Activated CD4-positive, alpha-beta T cell treated with anti-CD3 and anti-CD28 coated beads for 48 hours (primary cell): ENCODE measurements around the gene SLC22A17.
"Not testable (repeated sequence)": the region's sequence is repeated elsewhere in the genome, so short reads cannot be mapped to it uniquely, and the experiment has no call there.

Experiments
- DNase-seq: peaks from one replicate; pipeline ENCODE4 v3.0.0-alpha.2; 2020

SLC22A17 gene

DNA sequence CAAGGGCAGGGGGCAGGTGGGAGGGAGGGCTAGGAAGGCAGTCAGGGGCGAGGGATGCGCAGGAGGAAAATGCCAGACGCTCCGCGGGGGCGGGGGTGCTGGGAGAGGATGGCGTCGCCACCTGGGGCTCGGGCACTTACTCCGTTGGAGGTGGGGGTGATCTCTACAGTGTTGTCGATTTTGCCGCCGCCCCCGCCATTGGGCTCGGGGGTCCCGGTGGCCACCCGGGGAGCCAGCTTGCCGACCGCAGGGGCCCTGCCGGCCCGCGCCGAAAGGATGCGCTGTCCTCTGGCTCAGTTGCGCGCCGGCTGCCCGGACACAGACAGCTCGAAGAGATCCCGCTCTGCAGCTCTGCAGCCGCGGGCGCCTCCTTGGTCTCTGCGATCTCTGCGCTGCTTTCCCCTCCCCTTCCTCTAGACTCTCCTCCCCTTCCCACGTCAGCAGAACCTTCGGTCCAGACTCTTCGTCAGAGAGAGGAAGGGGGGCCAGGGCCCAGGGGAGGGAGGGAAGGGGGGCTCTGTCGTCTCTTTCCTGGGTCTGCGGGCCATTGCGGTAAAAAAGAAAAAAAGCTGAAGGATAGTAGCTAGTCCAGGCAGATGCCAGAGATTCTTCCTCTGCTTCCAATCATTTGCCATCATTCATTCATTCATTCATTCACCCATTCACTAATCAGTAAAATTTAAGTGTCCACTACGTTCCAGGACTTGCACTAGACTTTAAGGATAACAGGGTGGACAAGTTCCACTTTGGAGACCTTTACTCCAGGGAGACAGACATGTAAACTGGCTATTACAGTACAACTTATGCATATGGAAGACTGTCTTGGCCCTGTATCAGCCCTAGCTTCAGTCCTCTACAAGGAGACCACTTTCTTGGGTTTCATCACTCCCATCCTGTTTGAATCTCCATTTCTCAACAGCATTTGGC lies at the start of gene SLC22A17:
TSS of gene SLC22A17 (minus strand) at position 382 of the 927 bp plus-strand sequence.
- peak; percentile 67 for DNase-seq

DNA sequence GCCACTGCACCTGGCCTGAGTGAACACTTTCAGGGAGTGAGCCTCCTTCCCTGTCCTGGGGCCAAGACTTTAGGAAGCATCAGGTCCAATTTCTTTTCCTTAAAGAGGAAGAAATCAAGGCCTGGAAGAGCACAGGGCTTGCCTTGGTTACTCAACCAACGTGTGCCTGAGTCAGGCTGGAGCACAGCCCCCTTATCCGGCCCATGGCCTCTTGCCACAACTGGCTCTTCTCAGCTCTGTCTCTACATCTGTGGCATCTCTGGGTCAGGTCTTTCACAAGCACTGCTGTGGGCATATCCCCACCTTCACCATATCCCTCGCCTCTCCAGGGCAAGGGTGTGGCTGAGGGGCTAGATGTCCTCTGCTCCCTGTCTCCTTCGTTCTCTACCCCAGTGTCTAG lies 48.6 kb upstream of the SLC22A17 start:
- DNase-seq: no peak

DNA sequence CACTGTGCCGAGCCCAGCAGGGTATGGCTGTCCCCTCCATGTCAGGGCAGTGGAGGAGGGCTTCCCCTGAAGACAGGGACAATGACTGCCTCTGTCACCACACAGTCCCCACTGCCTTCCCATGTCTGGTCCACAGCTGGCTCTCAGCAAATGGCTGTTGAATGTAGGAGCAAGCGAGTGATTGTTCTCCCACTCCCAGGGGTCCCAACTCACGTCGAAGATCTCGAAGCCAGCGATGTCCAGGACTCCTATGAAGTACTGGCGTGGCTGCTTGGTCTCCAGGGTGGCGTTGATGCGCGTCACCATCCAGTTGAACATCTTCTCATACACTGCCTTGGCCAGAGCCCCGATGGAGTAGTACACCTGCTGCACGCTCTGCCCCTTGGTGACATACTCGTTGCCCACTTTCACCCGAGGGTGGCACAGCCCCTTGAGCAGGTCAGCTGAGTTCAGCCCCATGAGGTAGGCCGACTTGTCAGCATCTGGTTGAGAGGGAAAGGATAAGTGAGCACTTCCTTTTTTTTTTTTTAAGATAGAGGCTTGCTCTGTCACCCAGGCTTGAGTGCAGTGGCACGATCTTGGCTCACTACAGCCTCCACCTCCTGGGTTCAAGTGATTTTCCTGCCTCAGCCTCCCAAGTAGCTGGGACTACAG lies 47.9 kb upstream of the SLC22A17 start:
- not testable (repeated sequence) for DNase-seq

DNA sequence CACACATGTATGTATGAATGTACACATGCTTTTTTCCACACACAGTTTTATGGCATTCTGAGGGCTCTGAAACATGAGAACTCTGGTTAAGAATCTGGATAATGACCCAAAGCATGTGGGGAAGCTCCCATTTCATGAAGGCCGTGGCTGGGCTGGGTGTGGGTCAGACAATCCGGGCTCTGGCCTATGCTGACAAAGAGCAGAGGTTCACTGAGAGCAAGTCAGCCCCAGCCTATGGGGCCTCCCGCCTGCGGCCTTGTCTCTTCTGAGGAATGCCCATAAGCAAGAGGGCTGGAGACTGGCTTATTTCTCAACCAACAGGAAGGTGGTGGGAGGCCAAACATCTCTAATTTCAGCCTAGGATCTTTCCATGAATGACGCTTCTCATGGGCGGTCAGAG lies 46.9 kb upstream of the SLC22A17 start:
- DNase-seq: no peak

DNA sequence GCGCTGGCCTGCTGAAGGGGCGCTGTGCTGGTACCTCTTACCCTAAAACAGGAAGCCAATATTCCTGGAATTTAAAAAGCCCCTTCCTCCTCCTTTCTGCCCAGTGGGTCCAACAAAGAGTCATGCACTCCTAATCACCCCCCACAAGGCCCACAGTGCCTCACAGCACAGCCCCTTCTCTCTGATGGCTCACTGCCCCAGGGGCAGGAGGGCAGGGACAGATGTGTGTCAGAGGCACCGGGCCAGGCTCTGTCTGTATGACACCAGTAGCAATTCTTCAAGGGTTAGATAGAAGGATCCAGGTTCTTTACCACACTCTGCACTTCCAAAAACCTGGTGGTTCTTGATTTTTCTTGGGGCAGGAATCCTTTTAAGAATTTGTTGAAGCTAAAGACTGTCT lies 46.4 kb upstream of the SLC22A17 start:
- DNase-seq: no peak

DNA sequence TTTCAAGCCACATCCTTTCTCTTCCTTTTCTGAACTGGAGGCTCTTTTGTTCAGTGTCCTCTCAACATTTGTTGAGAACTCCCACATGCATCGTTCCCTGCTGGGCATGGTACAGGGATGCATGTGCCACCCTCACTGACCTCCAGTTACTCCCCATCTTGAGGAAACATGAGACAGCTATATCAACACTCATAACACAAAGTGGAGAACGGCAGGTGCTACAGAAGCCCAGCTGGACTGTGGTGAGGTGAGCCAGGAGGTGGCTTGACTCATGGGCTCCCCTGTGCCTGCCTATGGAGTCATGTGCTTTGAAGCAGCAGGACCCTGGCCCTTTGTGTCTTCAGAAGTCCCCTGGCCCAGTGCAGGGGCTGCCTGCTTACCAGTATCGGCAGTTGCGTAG lies 45.7 kb upstream of the SLC22A17 start:
- no peak for DNase-seq

DNA sequence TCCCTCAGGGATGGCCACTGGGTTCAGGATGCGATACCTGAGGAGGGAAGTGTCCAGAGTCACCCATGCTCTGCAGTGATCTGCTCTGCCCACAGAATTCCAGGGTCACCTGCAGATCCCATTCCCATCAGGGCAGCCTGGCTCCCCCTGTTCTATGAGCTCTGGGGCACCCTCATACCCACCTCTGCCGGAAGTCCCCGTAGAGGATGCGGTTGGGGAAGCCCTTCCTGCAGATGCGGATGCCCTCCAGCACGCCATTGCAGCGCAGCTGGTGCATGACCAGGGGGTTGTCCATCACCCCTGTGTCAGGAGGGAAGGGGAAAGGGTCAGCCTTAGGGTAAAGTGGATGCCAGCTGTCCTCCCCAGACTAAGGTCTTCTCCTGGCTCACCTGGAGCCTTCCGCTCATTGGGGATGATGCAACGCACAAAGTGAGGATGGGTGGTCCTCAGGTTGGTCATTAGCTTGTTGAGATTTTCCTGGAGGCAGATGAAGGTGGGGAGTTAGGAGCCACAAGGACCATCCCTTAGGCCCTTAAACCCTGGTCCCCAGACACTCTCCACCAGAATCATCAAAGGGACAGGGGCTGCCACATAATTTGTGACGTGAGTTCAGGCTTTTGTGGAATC lies 44.2 kb upstream of the SLC22A17 start:
- DNase-seq: no peak

DNA sequence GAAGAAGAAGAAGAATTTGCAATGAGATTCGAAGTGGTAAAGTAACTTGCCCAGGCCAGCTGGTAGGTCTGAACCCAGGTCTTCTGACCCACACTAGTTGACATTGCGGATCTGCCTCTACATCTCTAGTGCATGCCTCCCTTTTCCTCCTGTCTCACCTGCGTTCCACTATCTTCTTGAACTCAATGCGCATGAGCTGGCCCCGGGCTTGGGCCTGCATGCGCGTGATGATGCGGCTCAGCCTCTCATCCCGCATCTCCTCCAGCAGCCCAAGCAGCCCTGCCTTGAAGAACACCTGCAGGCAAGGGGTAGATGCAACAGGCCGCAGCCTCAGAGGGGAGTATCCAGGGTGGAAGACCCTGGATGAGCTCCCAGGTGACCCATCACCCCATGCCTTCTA lies 43.4 kb upstream of the SLC22A17 start:
- no peak for DNase-seq

DNA sequence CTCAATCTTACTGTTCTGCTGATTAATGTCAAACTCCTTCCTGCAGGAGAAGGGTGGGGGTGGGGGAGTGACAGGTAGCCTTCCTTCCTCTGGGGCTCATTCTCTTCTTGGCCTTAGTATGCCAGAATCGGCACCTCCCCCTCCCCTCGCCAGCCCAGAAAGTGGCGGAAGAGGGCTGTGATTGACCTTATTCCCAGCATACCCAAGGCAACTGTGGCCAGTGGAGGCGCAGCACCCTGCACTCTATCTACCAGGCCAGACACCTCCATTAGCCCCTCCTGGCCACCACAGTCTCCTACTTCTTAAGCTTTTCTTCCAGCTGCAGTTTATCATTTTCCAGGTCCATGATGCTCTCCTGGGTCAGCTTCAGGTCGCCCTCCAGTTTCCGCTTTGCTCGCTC lies 39.9 kb upstream of the SLC22A17 start:
- no peak for DNase-seq

DNA sequence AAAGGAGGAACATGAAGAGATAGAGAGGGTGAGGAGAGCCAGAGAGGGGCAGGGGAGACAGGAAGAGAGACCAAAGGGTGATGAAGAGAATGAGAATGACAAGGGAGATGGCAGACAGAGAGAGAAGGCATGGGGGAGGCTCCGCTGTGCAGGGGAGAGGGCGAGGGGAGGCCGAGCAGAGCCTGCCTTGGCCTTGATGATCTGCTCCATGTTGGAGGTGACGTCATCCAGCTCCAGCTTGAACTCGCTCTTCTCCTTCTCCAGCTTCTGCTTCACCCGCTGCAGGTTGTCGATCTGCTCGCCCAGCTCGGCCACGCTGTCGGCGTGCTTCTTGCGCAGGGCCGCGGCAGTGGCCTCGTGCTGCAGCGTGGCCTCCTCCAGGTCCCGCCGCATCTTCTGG lies 37.2 kb upstream of the SLC22A17 start:
- not testable (repeated sequence) for DNase-seq

DNA sequence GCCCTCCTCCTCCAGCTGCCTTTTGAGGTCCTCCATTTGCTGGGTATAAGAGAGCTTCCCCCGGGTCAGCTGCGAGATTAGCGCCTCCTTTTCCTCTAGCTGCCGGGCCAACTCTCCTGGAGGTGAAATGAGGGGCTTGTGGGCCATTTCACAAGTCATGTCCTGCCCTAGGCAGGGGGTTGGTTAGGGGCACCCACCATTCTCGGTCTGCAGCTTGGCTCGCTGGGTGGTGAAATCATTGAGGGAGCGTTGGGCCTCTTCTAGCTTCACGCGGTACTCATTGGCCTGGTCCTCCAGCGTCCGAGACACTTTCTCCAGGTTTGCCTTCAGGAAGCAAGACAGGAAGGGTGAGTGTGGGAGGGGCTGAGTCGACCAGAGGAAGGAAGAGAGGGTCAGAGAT lies 36.7 kb upstream of the SLC22A17 start:
- no peak for DNase-seq

DNA sequence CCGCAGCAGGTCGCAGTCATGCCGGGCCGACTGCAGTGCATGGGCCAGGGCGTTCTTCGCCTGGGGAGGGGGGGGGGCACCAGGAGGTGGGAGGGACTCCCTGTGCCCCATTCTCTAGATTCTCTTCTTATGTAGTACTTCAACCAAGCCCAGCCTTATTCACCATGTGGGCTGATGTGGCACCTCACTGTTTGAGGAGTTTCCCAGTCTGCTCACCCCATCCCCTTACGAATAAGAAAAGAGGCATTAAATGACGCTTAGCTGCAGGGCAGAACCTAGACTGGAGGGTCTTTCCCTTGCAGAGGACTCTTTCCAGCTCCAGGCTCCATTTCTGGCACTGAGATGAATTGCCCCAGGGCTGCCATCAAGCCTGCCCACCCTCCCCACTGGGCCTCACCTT lies 36.3 kb upstream of the SLC22A17 start:
- DNase-seq: no peak

DNA sequence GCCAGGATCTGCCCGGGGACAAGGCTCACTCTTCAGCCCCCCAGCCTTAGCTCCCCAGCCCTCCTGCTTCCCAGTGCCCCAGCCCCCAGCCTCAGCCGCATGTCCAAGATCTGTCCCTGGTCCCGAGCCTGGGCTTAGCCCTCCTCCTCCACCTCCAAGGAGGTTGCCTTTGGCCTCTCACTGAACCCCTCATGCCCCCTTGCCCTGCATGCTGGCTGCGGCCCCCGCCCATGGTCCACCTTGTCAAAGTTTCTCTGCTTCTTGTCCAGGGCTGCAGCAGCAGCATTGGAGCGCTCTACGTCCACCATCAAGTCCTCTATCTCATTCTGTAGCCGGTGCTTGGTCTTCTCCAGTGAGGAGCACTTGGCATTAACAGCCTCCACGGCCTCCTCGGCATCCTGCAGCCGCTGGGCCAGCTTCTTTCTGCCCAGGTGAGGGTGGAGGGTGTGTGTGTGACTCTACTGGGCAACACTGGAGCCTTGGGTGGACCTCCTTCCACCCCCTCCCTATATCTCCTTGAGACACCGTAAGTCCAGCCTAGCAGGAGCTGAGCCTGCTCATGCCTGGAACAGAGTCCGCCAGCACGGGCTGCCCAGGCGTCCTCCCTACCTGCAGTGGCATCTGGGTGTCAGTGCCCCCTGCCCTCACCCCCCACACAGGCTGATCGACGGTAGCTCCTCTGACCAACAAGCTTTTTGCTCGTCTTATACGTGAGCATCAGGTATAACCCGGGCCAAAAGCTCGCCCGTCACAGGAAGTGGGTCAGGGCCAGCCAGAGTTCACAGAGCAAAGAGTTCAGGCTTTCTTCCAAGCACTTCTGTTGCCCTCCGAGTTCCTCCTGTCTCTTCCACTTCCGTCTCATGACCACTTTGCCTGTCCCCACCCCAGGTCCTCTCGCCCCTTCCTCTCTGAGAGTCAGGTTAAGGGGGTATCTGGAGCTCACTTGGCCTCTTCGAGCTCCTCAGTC lies 35.5 kb upstream of the SLC22A17 start:
- DNase-seq: no peak

DNA sequence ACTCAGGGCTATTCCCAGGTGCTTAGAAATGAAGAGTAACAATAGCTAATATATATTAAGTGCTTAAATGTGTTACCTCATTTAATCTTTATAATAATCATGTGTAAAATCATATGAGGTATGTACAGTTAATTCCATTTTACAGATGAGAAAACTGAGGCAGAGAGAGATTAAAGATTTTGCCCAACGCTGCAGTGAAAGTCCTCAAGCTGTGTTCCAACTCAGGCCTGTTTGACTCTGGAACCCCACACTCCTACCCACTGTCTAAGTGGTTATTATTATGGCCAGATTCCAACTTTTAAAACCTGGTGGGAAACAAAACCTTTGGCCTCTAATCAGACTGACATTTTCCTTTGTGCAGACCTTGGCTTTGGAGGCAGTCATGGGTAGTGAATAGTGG lies 34.3 kb upstream of the SLC22A17 start:
- DNase-seq: no peak

DNA sequence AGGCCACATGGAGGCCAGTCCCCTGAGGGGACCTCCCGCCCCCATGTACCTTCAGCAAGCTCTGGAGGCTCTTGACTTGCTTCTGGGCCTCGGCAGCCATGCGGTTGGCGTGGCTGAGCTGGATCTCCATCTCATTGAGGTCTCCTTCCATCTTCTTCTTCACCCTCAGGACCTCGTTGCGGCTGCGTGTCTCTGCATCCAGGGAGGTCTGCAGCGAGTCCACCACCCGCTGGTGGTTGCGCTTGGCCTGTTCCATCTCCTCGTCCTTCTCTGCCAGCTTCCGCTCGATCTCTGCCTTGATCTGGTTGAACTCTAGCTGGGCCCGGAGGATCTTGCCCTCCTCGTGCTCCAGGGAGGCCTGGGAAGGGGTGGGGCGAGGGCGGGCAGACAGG lies 33.6 kb upstream of the SLC22A17 start:
- not testable (repeated sequence) for DNase-seq

DNA sequence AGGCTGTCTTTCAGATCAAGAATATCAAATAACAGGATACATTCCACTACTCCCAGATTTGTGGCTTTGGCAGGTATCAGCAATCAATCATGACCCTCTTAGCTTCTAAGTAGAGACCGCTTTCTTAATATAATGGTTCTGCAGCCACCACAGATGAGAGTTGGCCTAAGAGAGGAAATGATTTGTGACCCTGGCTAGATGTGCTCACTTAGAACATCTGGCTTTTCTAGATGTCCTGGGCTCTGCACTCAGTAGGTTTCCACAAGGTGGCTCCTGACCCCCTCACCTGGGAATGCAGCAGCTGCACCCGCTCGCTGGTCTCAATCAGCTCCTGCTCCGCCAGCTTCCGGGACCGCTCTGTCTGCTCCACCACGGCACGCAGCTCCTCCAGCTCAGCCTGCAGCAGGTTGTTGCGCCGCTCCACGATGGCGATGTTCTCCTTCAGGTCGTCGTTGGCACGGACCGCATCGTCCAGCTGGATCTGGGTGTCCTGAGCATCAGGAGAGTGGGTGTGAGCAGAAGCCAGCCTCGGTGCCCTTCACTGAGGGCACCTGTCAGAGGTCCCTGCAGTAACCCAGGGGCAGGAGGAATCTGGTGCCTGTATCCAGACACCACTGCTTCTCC lies 33.1 kb upstream of the SLC22A17 start:
- DNase-seq: no peak

DNA sequence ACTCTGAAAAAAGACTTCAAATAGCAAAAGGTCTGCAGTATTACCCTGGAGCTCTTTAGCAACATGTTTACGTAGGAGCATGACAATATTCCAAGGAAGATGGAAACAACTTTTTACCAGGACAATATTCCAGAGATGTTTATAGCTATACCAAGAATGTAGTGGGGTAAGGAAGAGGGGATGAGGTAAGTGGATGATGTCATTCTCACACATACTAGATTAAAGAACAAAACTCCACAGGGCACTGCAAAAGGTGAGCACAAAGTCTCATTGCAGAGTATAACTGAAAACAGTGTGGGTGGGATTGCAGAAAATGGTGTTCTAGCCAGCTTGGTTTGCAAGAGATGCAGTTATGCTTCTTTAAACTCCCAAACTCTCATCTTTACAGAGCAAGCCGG lies 32.6 kb upstream of the SLC22A17 start:
- no peak for DNase-seq

DNA sequence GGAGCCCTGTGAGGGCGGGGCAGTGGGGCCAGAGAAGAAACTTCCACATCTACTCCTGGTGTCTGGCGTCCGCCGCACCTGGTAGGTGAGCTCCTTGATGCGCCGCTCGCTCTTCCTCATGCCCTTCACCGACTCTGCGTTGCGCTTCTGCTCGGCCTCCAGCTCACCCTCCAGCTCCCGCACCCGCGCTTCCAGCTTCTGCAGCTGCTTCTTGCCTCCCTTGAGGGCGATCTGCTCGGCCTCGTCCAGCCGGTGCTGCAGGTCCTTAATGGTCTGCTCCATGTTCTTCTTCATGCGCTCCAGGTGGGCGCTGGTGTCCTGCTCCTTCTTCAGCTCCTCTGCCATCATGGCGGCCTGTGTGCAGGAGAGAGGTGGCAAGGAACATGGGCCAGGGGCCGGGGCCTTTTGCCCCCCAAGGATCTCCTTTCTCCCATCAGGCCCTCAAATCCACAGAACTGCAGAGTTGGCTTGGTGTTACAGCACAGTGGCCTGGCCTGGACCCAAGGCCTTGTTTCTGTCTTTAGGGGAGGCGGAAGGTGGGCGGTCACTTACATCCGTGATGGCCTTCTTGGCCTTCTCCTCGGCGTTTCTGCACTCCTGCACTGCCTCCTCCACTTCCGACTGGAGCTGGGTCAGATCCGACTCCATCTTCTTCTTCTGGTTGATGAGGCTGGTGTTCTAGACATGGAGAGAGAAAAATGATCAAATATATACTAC lies 31.8 kb upstream of the SLC22A17 start:
- no peak for DNase-seq

DNA sequence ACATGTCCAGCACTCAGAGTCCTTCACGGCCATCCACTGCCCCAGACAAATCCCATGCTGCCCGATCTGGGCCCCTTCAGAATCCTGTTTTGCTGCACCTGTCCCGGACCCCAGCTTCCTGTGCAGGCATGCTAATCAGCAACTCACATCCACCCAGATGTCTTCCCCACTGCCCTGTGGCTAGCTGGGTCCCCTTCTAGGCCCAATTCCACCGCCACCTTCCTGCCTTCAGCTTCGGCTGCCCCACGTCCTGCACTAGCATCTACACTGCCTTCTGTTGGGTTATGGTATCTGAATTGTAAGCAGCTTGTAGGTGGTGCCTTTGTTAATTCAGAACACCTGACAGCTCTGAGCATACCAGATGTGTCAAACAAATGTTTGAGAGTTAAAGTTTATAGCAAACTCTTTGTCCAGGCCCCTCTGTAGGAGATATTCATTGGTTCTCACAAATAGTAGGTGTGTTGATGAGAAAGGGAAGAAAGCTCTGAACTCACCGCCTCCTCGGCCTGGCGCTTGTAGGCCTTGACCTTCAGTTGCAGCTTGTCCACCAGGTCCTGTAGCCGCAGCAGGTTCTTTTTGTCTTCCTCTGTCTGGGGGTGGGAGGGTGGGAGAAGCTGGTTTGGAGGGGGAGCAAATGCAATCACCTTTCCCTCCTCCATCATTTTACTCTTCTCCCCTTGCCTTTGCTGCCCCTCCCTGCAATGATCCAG lies 30.2 kb upstream of the SLC22A17 start:
- DNase-seq: no peak

DNA sequence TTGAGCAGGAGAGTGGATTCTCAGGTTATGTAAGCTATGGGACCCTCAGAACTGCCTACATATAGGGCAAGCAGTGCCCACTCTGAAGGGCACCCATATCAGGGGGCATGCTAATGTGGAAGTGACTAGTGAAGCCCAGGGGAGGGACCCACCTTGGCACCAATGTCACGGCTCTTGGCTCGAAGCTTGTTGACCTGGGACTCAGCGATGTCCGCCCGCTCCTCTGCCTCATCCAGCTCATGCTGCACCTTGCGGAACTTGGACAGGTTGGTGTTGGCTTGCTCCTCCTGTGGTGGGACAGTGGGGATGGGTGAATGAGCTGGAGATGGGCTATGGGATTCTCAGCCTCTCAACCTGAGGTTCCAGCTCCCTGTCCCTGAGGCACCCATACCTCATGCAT lies 29.6 kb upstream of the SLC22A17 start:
- DNase-seq: no peak

DNA sequence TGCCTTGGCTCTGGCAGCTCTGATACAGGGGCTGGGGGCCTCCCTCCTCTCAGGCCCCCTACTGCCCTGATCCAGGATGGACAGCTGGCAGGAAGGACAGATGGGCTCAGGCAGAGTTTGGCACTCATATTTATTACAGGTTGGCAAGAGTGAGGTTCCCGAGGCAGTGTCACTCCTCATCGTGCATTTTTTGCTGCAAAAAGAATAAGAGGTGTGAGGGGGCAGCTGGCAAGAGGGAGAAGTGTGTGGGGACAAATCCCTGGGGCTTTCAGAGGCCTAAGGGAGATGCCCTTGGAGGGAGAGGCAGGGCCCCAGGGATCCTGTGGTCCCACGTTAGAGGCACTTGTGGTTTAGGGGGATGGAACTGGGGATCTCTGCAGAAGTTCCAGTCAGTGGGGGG lies 29.2 kb upstream of the SLC22A17 start:
- no peak for DNase-seq
